HG02938 (cell line): ENCODE measurements around the gene ULK4.

Experiments
- ATAC-seq: cut with Tn5 transposase; IDR thresholded peaks from one replicate; pipeline ENCODE4 v1.9.1; 2021; ENCODE audit warnings: mild to moderate bottlenecking, moderate library complexity; ENCODE audit not compliant: unreplicated experiment

The ULK4 gene

GRCh38 chr3:41328926-41329325 is 633.0 kb downstream of the ULK4 start:
- ATAC-seq = no peak

- no peak for ATAC-seq
These were observed 634.2 kb downstream of the ULK4 start for GRCh38 chr3:41327718-41328117.

GRCh38 chr3:41324156-41324475 is 637.8 kb downstream of the ULK4 start:
- no peak for ATAC-seq

- no peak for ATAC-seq
These were observed 638.3 kb downstream of the ULK4 start for GRCh38 chr3:41323467-41324155.

- ATAC-seq = no peak
These were observed 640.3 kb downstream of the ULK4 start for GRCh38 chr3:41321642-41321980.

GRCh38 chr3:41320953-41321641 is 640.8 kb downstream of the ULK4 start:
- no peak for ATAC-seq

- no peak for ATAC-seq
These were observed 643.4 kb downstream of the ULK4 start for GRCh38 chr3:41318520-41318919.

- ATAC-seq = no peak
These were observed 644.2 kb downstream of the ULK4 start for GRCh38 chr3:41317718-41318117.

GRCh38 chr3:41317298-41317697 is 644.6 kb downstream of the ULK4 start:
- no peak for ATAC-seq

GRCh38 chr3:41315126-41315525 is 646.8 kb downstream of the ULK4 start:
- ATAC-seq = no peak

GRCh38 chr3:41308119-41308518 is 653.8 kb downstream of the ULK4 start:
- no peak for ATAC-seq

- no peak for ATAC-seq
These were observed 654.8 kb downstream of the ULK4 start for GRCh38 chr3:41307065-41307464.

GRCh38 chr3:41304593-41304992 is 657.3 kb downstream of the ULK4 start:
- ATAC-seq = no peak

- ATAC-seq = no peak
These were observed 659.6 kb downstream of the ULK4 start for GRCh38 chr3:41302295-41302694.

- no peak for ATAC-seq
These were observed 660.4 kb downstream of the ULK4 start for GRCh38 chr3:41301548-41301947.

GRCh38 chr3:41299036-41299435 is 662.9 kb downstream of the ULK4 start:
- ATAC-seq = no peak

GRCh38 chr3:41297750-41298149 is 664.2 kb downstream of the ULK4 start:
- ATAC-seq = no peak

- no peak for ATAC-seq
These were observed 665.3 kb downstream of the ULK4 start for GRCh38 chr3:41296556-41296955.

- ATAC-seq = no peak
These were observed 666.2 kb downstream of the ULK4 start for GRCh38 chr3:41295740-41296139.

- ATAC-seq = no peak
These were observed 668.7 kb downstream of the ULK4 start for GRCh38 chr3:41293169-41293681.

- no peak for ATAC-seq
These were observed 671.2 kb downstream of the ULK4 start for GRCh38 chr3:41290736-41291135.

GRCh38 chr3:41290306-41290705 is 671.6 kb downstream of the ULK4 start:
- no peak for ATAC-seq

- no peak for ATAC-seq
These were observed 673.1 kb downstream of the ULK4 start for GRCh38 chr3:41288785-41289184.
